GM18508 (cell line): ENCODE data around the gene PADI3.

ENCODE experiments used
- ATAC-seq: cut with Tn5 transposase; IDR thresholded peaks from one replicate; pipeline ENCODE4 v1.9.1; 2021; ENCODE audit warnings: moderate number of reproducible peaks; ENCODE audit not compliant: insufficient read depth, unreplicated experiment

PADI3 gene

GRCh38 chr1:17214876-17215544 is 33.9 kb upstream of the PADI3 start:
- ATAC-seq, result no peak

GRCh38 chr1:17215545-17215890 is 33.4 kb upstream of the PADI3 start:
- no peak for ATAC-seq

- no peak for ATAC-seq
Measured at GRCh38 chr1:17216078-17216477, 32.8 kb upstream of the PADI3 start.

- ATAC-seq, result no peak
Measured at GRCh38 chr1:17217607-17218006, 31.3 kb upstream of the PADI3 start.

GRCh38 chr1:17218939-17219338 is 30.0 kb upstream of the PADI3 start:
- ATAC-seq, result no peak

- ATAC-seq, result no peak
Measured at GRCh38 chr1:17220287-17220686, 28.6 kb upstream of the PADI3 start.

GRCh38 chr1:17222557-17222956 is 26.3 kb upstream of the PADI3 start:
- no peak for ATAC-seq

- no peak for ATAC-seq
Measured at GRCh38 chr1:17224434-17224833, 24.5 kb upstream of the PADI3 start.

GRCh38 chr1:17225140-17225539 is 23.8 kb upstream of the PADI3 start:
- ATAC-seq, result no peak

GRCh38 chr1:17227358-17227915 is 21.5 kb upstream of the PADI3 start:
- no peak for ATAC-seq

- ATAC-seq, result no peak
Measured at GRCh38 chr1:17228619-17229018, 20.3 kb upstream of the PADI3 start.

- no peak for ATAC-seq
Measured at GRCh38 chr1:17229379-17229778, 19.5 kb upstream of the PADI3 start.

- no peak for ATAC-seq
Measured at GRCh38 chr1:17230106-17230505, 18.8 kb upstream of the PADI3 start.

GRCh38 chr1:17230671-17231310 is 18.1 kb upstream of the PADI3 start:
- ATAC-seq, result no peak

GRCh38 chr1:17232759-17233661 is 15.9 kb upstream of the PADI3 start:
- no peak for ATAC-seq

- no peak for ATAC-seq
Measured at GRCh38 chr1:17233675-17234320, 15.1 kb upstream of the PADI3 start.

GRCh38 chr1:17234405-17234804 is 14.5 kb upstream of the PADI3 start:
- no peak for ATAC-seq

- no peak for ATAC-seq
Measured at GRCh38 chr1:17235135-17235885, 13.6 kb upstream of the PADI3 start.

- no peak for ATAC-seq
Measured at GRCh38 chr1:17236779-17237560, 11.9 kb upstream of the PADI3 start.
